Pons (tissue), 1 donor: Measurements from ENCODE around the gene GRK5.

ENCODE experiments used
- DNase-seq: peaks from one replicate; pipeline ENCODE4 v3.0.0-alpha.2; 2016; ENCODE audit warnings: low spot score

GRK5 gene

DNA sequence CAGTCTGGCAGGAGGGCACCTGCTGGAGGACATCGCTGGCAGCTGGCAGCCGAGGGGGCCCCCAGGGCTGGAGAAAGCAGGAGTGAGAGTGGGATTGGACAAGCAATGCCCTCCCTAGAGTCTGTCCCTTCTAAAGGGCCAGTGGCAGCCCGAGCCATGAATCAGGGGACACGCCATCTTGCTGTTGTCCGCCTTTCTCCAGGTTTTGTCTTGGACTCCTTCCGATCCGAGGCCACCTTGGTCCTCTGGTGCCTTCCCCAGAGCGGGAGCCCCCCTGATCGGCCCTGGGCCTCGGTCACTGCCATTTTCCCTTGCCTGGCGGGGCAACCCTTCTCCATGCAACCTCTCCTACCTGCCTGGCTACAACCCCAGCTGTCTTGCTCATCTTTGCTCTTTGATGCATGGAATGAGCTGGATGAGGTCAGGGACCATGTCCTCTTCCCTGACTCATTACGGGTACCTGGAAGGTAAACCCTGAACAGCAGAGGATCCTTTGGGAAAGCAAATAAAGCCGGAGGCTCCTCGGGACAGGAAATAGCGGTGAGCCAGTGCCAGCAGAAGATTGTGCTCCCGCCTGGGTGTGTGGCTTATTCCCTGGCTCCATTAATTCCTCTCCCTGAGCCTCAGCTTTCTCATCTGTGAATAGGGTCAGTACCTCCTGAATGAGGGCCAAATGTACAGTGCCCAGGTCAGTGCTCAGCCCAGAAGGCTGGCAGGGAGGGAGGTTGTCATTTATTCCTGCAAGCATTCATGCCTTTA, 112.0 kb downstream of the GRK5 start:
- no peak for DNase-seq

DNA sequence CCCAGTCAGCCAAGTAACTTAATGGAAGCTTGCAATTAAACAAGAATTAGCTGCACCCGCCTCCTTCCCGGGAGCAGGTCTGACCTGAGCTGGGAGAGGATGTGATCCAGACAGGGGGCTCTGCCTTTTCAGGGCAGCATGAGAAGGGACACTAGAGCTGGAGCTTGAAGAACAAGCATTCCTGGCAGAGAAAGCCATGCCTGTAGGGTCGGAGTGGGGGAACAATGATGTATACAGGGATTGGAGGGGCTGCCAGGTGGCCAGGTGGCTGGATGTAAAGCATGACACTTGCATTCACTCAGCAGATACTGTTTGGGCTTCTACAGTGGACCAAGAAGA, 112.5 kb downstream of the GRK5 start:
- DNase-seq, result no peak

DNA sequence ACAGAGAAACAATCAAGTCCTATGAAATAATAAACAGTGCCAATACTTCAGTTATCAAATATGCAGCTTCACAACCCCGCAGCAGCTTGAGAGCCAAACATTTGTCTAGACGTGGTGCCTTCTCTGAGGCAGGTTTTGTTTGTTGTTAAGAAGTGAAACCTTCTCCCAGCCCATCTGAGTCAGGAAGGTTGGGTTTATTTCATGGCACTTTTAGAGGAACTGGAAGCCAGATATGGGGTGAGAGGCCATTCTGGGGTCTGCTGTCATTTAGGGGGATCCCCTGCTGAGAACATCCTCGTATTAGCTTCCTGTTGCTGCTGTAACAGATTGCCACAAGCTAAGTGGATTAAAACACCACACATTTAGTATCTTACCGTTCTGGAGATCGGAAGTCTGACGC, 113.6 kb downstream of the GRK5 start:
- DNase-seq, result no peak

- no peak for DNase-seq
These were observed 116.0 kb downstream of the GRK5 start for GRCh38 chr10:119323085-119324016.

- no peak for DNase-seq
These were observed 117.8 kb downstream of the GRK5 start for GRCh38 chr10:119325131-119325530.

DNA sequence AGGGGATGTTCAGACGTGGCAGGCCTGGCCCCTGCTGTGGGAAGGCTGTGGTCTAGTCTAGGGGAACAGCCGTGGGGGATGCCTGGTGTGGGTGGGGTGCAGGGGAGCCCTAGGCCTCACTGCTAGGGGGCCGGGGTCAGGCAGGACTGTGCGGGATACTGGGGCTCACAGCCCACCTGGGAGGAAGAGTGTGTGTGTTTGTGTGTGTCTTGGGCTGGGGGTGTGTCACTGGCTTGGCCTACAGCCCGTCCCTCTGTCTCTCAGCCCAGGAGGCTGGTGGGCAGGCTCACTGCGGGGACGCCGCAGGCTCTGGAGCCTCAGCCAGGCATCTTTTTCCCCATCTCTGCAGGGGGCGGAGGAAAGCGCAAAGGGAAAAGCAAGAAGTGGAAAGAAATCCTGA, 118.8 kb downstream of the GRK5 start:
- DNase-seq, result no peak

- DNase-seq, result no peak
These were observed 119.8 kb downstream of the GRK5 start for GRCh38 chr10:119327096-119327745.

GRCh38 chr10:119328223-119328622, 120.9 kb downstream of the GRK5 start:
- no peak for DNase-seq

DNA sequence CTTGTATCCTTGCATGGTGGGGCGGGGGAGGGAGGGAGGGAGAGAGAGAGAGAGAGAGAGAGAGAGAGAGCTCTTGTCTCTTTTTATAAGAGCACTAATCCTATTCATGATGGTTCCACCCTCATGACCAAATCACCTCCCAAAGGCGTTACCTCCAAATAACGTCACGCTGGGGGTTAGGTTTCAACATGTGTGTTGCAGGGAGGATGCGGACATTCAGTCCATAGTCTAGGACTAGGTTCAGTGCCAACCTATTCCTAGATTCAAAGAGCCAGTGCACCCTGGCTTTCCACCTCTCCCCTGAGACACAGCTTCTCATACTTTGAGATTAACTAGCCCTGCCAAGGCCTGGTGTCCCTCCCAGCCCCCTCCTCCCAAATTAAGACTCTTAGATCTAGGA, 123.0 kb downstream of the GRK5 start:
- no peak for DNase-seq

GRCh38 chr10:119331061-119331460, 123.7 kb downstream of the GRK5 start:
- no peak for DNase-seq

- DNase-seq, result no peak
These were observed 125.9 kb downstream of the GRK5 start for GRCh38 chr10:119333146-119333792.

GRCh38 chr10:119335671-119336353, 128.4 kb downstream of the GRK5 start:
- DNase-seq, result peak; percentile 6

GRCh38 chr10:119336599-119336998, 129.2 kb downstream of the GRK5 start:
- DNase-seq, result no peak

DNA sequence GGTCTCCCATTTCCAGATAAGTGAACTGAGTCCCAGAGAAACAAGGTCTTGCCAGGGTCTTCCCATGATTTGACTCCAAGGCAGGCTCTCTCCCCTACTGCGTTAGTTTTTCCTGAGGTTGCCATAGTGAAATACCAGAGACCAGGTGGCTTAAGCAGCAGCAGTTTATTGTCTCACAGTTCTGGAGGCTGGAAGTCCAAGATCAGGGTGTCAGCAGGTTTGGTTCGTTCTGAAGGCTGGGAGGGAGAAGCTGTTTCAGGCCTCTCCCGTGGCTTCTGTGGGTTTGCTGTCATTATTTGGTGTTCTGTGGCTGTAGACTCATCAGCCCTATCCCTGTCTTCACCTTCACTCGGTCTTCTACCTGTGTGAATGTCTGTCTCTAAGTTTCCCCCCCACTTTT, 129.9 kb downstream of the GRK5 start:
- DNase-seq, result no peak

- no peak for DNase-seq
These were observed 130.5 kb downstream of the GRK5 start for GRCh38 chr10:119337796-119338432.

DNA sequence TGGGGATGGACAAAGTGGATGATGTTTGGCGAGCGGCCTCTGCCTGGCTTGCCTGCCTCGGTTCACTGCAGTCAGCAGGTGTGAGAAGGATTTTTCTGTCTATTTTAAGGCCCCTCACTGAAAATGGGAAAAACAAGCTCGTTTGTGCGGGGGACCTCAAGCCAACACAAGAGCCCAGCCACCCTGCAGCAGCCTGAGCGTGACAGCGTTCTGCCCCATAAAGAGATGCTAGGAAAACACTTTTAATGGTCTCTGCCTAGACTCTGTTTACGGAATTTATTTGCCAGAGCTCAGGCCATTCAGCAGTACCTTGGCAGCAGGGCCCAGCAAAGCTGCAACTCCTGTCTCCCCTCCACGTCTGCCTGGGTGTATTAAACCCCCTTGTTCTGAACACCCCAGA, 131.7 kb downstream of the GRK5 start:
- no peak for DNase-seq

GRCh38 chr10:119340893-119341458, 133.6 kb downstream of the GRK5 start:
- no peak for DNase-seq

- no peak for DNase-seq
These were observed 134.3 kb downstream of the GRK5 start for GRCh38 chr10:119341459-119342301.

DNA sequence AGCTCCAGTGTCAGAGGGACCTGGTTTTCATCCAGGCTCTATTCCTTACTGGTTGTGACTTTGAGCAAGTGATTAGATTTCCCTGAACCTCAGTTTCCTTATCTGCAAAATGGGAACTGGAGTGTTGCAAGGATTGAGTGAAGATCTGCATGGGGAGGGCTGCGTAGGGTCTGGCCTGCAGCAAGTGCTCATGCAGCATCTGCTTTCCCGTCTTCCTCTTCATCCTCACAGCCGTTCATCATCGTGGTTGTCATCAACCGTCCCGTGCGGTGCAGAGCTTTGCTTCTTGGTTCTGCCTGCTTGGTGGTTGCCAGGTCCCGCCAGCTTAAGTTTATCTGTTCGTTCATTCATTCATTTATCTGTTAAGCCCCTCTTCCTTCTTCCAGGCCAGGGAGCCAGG, 135.0 kb downstream of the GRK5 start:
- DNase-seq, result no peak

DNA sequence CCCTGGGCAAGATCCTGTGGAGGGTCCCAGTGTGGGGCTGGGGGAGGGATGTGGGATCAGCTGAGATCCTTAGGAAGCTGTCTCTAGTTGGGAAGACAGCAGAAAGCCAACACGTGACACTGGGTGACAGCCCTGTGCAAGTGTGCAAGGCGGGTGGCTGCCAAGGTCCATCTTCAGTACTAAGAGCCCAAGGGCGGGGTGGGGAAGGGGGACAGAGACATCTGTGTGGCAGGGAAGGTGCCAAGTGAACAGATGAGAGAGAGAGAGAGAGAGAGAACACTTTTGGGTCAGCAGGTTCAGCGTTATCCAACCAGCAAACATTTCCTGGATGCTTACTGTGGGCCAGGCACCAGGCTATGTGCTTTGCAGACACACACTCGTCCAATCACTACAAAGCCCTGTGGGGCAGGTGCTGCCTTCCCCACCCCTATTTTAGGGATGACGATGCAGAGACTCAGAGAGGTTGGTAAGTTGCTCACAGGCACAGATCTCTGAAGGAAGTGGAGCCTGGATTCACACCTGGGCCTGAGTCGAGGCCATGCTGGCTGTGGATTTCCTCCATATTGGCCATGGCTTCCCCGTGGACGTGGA, 135.7 kb downstream of the GRK5 start:
- no peak for DNase-seq
